Measurements from ENCODE around the gene SMIM36.
A peak's percentile ranks its signal among the peaks of the same experiment; 100 is the strongest.

DNA sequence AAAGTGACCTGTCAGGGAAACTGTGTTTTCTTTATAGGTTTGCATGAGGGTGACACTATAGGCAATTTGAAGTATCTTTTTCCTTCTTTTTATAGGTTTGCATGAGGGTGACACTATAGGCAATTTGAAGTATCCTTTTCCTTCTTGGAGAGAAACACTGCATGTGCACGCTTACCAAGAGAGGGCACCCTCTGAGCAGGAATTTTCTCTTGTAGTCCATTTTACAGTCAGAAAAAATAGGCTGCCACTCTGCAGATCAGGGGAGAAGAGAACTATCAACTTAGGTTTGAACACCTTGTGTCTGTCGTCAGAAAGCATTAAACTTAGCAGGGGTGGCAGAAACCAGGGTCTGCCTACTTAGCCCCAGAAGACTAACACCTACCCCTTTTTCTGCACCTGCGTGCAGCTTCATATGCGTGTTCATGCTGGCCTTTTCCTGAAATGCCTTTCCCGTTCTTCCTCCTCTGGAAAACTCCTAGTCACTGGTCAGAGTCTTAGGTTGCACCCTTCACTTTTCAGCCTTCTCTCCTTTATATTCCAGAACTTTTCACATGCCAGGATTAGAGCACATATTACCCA is 16.4 kb upstream of the SMIM36 start:
- TF ChIP-seq TEAD4 (IDR thresholded peaks at IDR 0.05; ENCODE audit: low read depth, low read length): no peak
- TF ChIP-seq ZNF274 (IDR thresholded peaks at IDR 0.05; ENCODE audit: borderline replicate concordance, extremely low read depth, low read length): no peak
- TF ChIP-seq CTCF (IDR thresholded peaks at IDR 0.05; ENCODE audit: control extremely low read depth in 1 of 3, insufficient read depth in 1 of 3, low read depth in 1 of 3, low read length in 3 of 3): peak in 2 of 3 experiments; percentile 67 to 68; a peak in 3 of 4 replicates
- no peak for TF ChIP-seq EZH2 (IDR thresholded peaks at IDR 0.05; ENCODE audit: low read depth, low read length, severe bottlenecking)
- no peak for TF ChIP-seq HDAC6 (IDR thresholded peaks at IDR 0.05; ENCODE audit: low read depth, low read length)
- no peak for TF ChIP-seq ASH2L (IDR thresholded peaks at IDR 0.05; ENCODE audit: low read length)

Data from H1 (cell line).